VCaP (cell line): ENCODE results near the gene OSBPL10.

Experiments
- H3K27ac ChIP-seq: fragments of 450-650 bp; 2 replicates; pipeline ENCODE4 v1.5.1; 2017
- TF ChIP-seq, protein P1 (sequence below): fragments of 450-650 bp; conservative IDR thresholded peaks from 2 replicates; pipeline ENCODE4 v1.5.1; 2017; ENCODE audit warnings: mild to moderate bottlenecking, moderate library complexity

The OSBPL10 gene

DNA sequence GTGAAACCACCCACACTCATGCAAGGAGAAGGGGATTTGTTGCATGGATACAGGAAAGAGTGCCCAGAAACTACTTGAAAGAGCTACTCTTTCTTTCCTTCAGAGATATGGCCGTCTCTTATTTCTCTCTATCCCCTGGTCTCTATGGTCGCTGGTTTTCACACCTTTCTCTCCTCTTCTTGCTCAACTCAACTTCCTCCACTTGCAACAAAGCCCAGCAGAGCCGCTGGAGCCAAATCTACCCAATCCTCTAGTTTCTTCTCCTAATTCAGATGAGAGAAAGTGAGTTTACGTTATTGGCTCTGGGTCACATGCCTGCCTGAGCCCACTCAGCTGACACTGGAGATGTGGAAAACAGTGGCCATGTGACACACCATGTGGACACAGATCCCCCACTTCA, 215.2 kb downstream of the OSBPL10 start:
- TF ChIP-seq, protein P1, sequence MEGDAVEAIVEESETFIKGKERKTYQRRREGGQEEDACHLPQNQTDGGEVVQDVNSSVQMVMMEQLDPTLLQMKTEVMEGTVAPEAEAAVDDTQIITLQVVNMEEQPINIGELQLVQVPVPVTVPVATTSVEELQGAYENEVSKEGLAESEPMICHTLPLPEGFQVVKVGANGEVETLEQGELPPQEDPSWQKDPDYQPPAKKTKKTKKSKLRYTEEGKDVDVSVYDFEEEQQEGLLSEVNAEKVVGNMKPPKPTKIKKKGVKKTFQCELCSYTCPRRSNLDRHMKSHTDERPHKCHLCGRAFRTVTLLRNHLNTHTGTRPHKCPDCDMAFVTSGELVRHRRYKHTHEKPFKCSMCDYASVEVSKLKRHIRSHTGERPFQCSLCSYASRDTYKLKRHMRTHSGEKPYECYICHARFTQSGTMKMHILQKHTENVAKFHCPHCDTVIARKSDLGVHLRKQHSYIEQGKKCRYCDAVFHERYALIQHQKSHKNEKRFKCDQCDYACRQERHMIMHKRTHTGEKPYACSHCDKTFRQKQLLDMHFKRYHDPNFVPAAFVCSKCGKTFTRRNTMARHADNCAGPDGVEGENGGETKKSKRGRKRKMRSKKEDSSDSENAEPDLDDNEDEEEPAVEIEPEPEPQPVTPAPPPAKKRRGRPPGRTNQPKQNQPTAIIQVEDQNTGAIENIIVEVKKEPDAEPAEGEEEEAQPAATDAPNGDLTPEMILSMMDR: no peak
- no peak overlapping the region for H3K27ac ChIP-seq

DNA sequence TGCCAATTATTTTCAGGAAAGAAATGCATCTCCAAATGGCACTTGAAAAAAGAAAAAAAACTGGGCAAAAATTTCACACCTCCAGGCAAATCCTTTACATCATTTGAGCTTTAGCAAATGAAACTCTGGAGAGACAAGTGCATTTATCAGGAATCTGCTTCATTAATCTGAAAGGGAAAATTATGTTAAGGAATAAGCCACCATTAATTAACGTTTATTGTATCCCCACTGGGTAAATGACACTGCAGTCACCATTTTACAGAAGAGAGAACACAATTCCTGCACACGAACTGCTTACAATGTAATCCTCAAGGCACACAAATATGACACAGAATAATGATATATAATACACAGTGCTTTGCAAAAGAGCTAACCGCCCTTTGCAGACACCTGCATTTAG, 217.3 kb downstream of the OSBPL10 start:
- TF ChIP-seq, protein P1: no peak
- H3K27ac ChIP-seq: no peak overlapping the region

DNA sequence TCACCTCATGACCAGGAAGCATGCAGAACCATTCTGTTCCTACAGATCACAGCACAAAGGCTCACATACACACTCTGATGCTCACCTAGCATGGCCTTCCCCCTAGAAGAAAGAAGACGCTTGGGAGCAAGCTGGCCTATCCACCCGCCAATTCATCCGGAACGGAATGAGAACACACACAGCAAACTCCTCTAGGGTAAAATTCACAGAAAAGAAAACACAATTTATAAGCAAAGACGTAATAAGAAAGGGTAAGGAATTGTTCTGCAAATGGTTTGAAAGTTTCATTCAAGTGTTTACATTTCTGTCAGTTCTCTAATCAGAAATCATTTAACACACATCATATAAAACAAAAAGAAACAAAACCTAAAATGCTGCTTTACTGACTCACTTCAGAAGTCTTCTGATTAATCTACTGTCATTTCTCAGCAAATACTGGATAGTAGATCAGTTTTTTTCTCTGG, 218.1 kb downstream of the OSBPL10 start:
- TF ChIP-seq, protein P1: no peak
- H3K27ac ChIP-seq: no peak overlapping the region

DNA sequence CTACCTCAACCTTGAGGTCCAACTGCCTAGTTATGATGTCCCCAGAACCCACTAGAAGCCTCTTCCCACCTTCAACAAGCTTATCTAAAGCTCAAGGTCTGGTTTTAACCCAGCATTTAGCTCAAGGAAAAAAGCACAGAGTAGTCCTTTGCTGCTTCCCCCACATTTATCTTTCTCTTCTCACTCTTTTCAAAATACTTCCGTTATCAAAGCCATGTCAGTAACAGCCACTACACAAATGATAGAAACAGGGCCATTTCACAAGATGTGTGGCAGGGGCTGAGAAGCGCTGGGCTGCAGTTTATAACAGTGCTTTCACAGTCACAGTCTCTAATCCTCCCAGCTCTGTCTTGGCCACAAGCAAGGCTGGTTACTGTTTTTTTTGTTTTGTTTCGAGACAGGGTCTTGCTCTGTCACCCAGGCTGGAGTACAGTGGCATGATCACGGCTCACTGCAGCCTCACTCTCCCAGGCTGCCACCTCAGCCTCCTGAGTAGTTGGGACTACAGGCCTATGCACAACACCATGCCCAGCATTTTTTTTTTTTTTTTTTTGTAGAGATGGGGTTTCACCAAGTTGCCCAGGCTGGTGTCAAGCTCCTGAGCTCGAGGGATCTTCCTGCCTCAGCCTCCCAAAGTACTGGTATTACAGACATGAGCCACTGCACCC, 218.8 kb downstream of the OSBPL10 start:
- H3K27ac ChIP-seq: no peak overlapping the region
- TF ChIP-seq, protein P1: no peak

DNA sequence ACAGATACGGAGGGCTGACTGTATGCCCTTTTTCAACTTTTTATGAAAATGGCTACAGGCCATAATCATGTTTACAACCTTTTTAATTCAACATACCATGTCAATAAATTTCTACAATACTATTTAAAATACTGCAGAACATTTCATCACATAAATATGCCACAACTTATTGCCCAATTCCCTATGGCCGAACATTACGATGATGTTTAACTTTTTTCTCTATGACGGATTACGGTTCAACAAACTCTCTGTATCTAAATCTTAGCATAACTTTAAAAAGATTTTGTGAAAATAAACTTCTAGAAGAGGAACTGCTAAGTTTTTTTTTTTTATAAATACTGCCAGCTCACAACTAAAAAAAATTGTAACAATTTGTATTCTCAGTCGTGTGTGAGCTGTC, 220.4 kb downstream of the OSBPL10 start:
- no peak overlapping the region for H3K27ac ChIP-seq
- TF ChIP-seq, protein P1: no peak

DNA sequence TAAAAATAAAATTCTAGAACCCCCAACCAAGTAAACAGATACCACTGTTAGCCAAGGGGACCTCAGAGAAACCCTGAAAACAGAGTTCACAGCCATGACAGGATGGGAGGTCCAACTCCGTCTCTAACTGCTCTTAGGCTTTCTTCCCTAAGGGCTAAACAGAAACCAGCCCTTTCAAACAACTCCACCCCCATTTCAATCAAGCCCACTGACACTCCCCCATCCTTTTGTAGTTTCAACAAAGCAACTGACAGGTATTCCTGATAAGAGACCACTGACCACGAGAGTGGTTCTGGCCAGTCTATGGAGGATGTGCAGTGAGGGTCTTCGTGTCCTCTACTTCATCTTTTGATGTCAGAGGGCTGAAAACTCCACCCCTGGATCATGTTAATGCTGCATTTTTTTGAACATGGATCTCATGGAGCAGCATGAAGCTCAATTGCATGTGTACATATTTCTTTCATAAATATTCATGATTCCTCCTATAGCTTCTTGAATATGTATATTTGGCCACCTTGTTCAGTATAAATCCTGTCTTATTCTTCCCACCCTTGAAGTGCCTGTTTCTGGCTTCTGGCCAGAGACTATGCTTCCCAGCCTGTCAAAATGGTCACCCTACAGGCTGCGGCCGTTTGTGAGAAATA, 222.6 kb downstream of the OSBPL10 start:
- H3K27ac ChIP-seq: no peak overlapping the region
- TF ChIP-seq, protein P1: no peak

DNA sequence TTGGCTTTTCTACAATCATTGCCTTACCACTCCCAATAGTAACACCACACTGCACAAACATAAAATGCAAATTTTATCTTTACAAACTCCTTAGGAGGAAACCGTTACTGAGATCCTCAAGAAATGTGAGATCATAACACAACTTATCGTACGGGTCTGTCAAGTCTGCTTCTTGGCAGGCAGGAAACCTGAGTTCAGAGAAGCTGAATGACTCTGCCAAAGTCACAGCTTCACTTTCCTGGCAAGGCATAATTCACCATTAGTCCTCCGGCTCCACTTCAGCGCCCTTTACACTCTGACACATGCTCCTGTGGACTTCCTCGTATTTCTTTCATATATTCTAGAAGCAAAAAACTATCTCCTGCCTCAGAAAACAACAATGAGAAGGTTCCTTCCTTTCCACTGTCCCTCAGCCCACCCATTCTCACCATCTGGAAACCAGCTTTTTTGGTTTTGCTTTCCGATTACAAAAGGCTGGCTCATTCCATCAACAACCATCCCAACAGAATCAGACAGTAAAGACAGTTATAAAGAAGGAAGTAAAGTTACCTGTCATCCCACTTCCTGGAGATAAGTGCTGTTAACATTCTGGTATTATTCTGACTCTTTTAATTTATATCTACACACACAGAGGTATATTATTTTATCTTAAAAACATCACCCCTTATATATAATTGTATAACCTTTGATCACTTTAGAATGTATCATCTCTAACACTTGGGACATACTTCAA, 225.0 kb downstream of the OSBPL10 start:
- no peak overlapping the region for H3K27ac ChIP-seq
- TF ChIP-seq, protein P1: no peak
